WERI-Rb-1 (cell line): ENCODE data around the gene AHCYL1.

ENCODE experiments used
- DNase-seq: peaks from one replicate; pipeline ENCODE4 v3.0.0-alpha.2; 2020
- H3K27ac ChIP-seq: fragments of 250-450 bp; sonication (Bioruptor Pico); 2 replicates; pipeline ENCODE4 v1.5.1; 2020; ENCODE audit warnings: mild to moderate bottlenecking, moderate library complexity
- H3K27me3 ChIP-seq: fragments of 250-450 bp; sonication (Bioruptor Pico); 2 replicates; pipeline ENCODE4 v1.5.1; 2021; ENCODE audit warnings: mild to moderate bottlenecking, low read depth, moderate library complexity; ENCODE audit not compliant: insufficient read depth, severe bottlenecking
- H3K36me3 ChIP-seq: fragments of 250-450 bp; sonication (Bioruptor Pico); 2 replicates; pipeline ENCODE4 v1.5.1; 2020; ENCODE audit warnings: mild to moderate bottlenecking, moderate library complexity
- H3K4me3 ChIP-seq: 2 replicates; pipeline ENCODE4 v1.5.1; 2011; ENCODE audit warnings: low read depth, mild to moderate bottlenecking, control low read depth, low read length
- H3K9me3 ChIP-seq: fragments of 250-450 bp; sonication (Bioruptor Pico); 2 replicates; pipeline ENCODE4 v1.5.1; 2021; ENCODE audit warnings: mild to moderate bottlenecking, moderate library complexity; ENCODE audit not compliant: severe bottlenecking
- TF ChIP-seq, protein P1 (sequence below): IDR thresholded peaks from 2 replicates; pipeline ENCODE4 v1.5.1; 2011; ENCODE audit warnings: low read depth, mild to moderate bottlenecking, control low read depth, inconsistent platforms, low read length

Gene AHCYL1

DNA sequence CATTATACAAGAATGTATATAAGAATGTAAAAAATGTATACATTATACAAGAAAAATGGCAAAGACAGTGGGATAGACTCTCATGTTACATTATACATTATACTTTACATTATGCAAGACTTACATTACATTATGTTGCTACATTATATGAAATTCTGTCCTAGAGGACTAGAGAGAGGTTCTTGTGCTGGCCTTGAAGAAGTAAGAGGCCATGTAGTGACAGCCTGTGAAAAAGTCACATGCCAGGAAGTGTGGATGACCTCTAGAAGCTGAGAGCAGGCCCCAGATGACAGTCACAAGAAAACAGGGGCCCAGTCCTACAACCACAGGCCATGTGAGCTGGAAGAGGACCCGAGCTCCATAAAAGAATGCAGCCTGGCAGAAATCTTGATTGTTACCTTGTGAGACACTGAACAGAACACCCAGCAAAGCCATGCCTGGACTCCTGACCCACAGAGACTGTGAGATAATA lies 30.5 kb upstream of the AHCYL1 start:
- no peaks in the 10 kb centered on the region for H3K9me3 ChIP-seq
- H3K4me3 ChIP-seq, result no peak overlapping the region
- DNase-seq, result no peak
- TF ChIP-seq, protein P1, sequence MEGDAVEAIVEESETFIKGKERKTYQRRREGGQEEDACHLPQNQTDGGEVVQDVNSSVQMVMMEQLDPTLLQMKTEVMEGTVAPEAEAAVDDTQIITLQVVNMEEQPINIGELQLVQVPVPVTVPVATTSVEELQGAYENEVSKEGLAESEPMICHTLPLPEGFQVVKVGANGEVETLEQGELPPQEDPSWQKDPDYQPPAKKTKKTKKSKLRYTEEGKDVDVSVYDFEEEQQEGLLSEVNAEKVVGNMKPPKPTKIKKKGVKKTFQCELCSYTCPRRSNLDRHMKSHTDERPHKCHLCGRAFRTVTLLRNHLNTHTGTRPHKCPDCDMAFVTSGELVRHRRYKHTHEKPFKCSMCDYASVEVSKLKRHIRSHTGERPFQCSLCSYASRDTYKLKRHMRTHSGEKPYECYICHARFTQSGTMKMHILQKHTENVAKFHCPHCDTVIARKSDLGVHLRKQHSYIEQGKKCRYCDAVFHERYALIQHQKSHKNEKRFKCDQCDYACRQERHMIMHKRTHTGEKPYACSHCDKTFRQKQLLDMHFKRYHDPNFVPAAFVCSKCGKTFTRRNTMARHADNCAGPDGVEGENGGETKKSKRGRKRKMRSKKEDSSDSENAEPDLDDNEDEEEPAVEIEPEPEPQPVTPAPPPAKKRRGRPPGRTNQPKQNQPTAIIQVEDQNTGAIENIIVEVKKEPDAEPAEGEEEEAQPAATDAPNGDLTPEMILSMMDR, result no peak
- no peaks in the 10 kb centered on the region for H3K36me3 ChIP-seq
- no peak overlapping the region for H3K27ac ChIP-seq
- no peaks in the 10 kb centered on the region for H3K27me3 ChIP-seq

DNA sequence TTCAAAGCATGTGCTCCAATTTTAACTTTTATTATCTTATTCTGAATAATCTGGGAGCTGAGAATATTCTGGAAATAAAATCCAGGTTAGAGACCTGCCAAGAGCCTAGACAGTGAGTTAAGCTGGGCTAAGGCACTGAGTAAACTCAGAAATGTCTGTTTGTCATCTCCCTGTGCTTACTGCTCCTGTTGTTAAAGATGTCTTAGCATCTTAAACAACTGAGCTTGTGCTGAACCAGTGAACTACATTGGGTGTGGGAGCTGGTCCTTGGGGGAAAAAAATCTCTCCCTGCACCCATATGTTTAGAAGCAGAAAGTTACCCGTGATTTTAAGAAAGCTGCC lies 25.0 kb upstream of the AHCYL1 start:
- Histone ChIP-seq H3K27ac (no peak overlapping the region), H3K27me3 (no peaks in the 10 kb centered on the region), H3K4me3 (no peak overlapping the region), H3K9me3 (no peaks in the 10 kb centered on the region), H3K36me3 (no peaks in the 10 kb centered on the region)
- no peak for DNase-seq
- TF ChIP-seq, protein P1, result no peak

DNA sequence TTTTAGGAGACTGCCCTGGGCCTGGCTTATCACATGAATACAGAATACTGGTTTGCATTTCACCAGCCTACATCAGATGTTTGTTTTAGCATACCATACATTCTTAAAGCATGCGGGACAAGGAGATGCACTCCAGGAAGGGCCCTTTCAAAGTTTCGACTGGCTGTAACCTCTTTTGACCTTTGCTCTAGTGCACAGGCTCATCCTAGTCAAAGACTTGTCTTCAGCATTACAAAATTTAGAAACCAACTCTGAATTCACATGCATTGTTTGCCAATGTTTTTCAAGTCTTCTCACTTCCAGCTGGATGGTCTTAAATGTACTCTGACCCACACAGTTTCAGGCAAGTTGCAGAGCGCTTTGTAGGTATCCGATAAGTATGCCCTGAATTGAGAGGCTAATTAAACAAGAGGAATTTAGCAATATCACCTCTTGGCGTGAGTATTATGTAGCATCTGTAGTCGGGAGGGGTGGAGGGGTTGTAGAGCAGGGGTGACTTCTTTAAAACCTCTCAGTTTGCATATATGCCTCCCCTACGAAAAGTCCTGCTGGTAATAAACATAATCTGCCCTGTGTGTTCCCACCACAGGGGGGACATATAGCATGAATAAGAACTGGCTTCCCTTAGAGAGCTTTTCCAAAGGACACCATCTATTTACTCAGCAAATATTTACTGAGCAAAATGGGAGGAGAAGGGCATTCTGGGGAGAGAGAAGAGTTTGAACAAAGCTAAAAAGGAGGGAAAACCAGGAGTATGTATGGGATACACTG lies 24.4 kb upstream of the AHCYL1 start:
- Histone ChIP-seq H3K9me3 (no peaks in the 10 kb centered on the region), H3K27me3 (no peaks in the 10 kb centered on the region), H3K36me3 (no peaks in the 10 kb centered on the region), H3K4me3 (no peak overlapping the region), H3K27ac (no peak overlapping the region)
- DNase-seq, result no peak
- TF ChIP-seq, protein P1, result no peak

DNA sequence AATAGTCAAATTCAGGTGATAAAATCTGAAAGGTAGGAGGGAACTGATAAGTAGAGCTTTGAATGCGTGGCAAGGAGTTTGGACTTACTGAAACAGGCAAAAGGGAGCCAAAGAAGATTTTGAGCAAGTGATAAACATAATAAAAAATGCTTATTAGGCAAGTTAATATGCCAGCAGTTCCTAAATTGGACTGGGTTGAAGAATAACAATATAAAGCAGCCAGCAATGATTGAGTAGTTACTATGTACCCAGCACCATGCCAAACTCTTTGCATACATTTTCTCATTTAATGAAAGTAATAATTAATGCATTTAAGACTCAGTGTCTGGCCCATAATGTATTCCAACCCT lies 23.8 kb upstream of the AHCYL1 start:
- no peak for DNase-seq
- H3K27ac ChIP-seq, result no peak overlapping the region
- TF ChIP-seq, protein P1, result no peak

DNA sequence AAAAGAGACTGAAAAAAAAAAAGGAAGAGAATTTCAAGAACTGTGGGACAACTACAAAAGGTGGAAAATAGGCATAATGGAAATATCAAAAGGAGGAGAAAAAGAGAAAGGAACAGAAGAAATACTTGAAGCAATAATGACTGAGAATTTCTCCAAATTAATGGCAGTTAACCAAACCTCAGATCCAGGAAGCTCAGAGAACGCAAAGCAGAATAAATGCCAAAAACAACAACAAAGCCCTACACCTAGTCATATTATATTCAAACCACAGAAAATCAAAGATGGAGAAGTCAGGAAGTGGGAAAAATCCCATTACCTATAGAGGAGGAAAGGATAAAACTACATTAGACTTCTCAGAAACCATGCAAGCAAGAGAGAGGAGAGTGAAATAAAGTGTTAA lies 20.7 kb upstream of the AHCYL1 start:
- H3K27ac ChIP-seq, result no peak overlapping the region
- TF ChIP-seq, protein P1, result no peak
- no peak overlapping the region for H3K4me3 ChIP-seq

More for the DNA sequence above, 23.8 kb upstream of the AHCYL1 start:
- no peaks in the 10 kb centered on the region for H3K9me3 ChIP-seq
- H3K36me3 ChIP-seq, result no peaks in the 10 kb centered on the region
- no peak overlapping the region for H3K4me3 ChIP-seq
- H3K27me3 ChIP-seq, result no peaks in the 10 kb centered on the region

More for the DNA sequence above, 20.7 kb upstream of the AHCYL1 start:
- no peak for DNase-seq
- Histone ChIP-seq H3K36me3 (no peaks in the 10 kb centered on the region), H3K9me3 (no peaks in the 10 kb centered on the region), H3K27me3 (no peaks in the 10 kb centered on the region)
